ENCODE results near the gene GSG1L2.

GRCh38 chr17:9801505-9801904 is 20.4 kb downstream of the GSG1L2 start:
- TF ChIP-seq CTCF (IDR thresholded peaks at IDR 0.05) (no peak), POLR2AphosphoS5 (IDR thresholded peaks at IDR 0.05) (no peak)

Data from sigmoid colon (tissue), 4 donors.